Measurements from ENCODE around the gene MOSPD2. TPM values are rescaled to one million over a fixed set of nuclear protein-coding genes. Genes with fewer than 3 reads are reported as not detected.

Gene MOSPD2
- total RNA-seq, 1 experiment from 2014 or later: 6.4 TPM

DNA sequence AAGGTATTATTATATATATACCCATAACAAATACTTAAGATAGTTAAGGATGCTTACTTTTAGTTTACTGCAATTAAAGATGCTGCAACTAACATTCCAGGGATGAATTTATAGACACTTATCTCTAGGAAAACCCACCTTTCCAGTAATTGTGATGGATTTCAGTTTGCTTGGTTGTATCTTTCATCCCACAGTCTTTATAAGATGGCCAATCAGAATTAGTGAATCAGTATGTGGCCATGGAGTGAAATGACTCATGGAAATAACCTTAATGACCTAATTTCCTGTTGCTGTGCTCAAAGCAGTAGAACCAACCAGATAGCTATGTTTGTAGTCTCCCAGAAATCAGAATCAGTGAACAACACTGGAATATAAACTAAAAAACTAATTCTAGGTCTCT, 26.4 kb downstream of the MOSPD2 start:
- no peaks in the 10 kb centered on the region for H3K23me2 ChIP-seq (ENCODE audit: insufficient read length, low read depth, low read length, poor library complexity, severe bottlenecking)
- Mint-ChIP-seq H3K4me1 (no peaks in the 10 kb centered on the region), H3K36me3 (ENCODE audit: insufficient read depth in 1 of 3, low read depth in 3 of 3) (peaks cover 19 to 27% (median 26%) of the 10 kb centered on the region in 3 experiments), H3K4me3 (no peak overlapping the region), H3K27me3 (ENCODE audit: low read depth) (no peaks in the 10 kb centered on the region), H3K27ac (no peak overlapping the region; a peak in 1 of 7 replicates), H3K9me3 (peaks cover 46 to 54% of the 10 kb centered on the region in 2 experiments)
- H2BK5ac ChIP-seq (ENCODE audit: insufficient read length, low read length): no peak overlapping the region
- H3K4ac ChIP-seq (ENCODE audit: low read depth, low read length): no peak overlapping the region
- no peak overlapping the region for H3K14ac ChIP-seq (ENCODE audit: insufficient read depth, low read length)
- no peak overlapping the region for H4K91ac ChIP-seq (ENCODE audit: insufficient read length, low read depth, low read length)
- H3K79me2 ChIP-seq (ENCODE audit: insufficient read depth, low read length): no peaks in the 10 kb centered on the region
- H2BK15ac ChIP-seq (ENCODE audit: low read depth, low read length): no peak overlapping the region
- no peak overlapping the region for H3K18ac ChIP-seq (ENCODE audit: insufficient read length, low read depth, low read length)
- no peak overlapping the region for H3K9ac ChIP-seq (ENCODE audit: extremely low read depth, insufficient read length, low read length)
- no peak overlapping the region for H4K5ac ChIP-seq (ENCODE audit: insufficient read length, low read depth, low read length)
- H3K4me1 ChIP-seq (ENCODE audit: insufficient read depth, low read length): no peaks in the 10 kb centered on the region
- no peaks in the 10 kb centered on the region for H4K20me1 ChIP-seq (ENCODE audit: control insufficient read depth, insufficient read depth, insufficient read length)
- peaks cover 4% of the 10 kb centered on the region for H3K9me3 ChIP-seq (ENCODE audit: control insufficient read depth, low read depth, low read length)
- no peak overlapping the region for H2AK5ac ChIP-seq (ENCODE audit: insufficient read length, low read length)
- no peak overlapping the region for H3K23ac ChIP-seq (ENCODE audit: insufficient read length, low read depth, low read length)
- TF ChIP-seq, protein P1, sequence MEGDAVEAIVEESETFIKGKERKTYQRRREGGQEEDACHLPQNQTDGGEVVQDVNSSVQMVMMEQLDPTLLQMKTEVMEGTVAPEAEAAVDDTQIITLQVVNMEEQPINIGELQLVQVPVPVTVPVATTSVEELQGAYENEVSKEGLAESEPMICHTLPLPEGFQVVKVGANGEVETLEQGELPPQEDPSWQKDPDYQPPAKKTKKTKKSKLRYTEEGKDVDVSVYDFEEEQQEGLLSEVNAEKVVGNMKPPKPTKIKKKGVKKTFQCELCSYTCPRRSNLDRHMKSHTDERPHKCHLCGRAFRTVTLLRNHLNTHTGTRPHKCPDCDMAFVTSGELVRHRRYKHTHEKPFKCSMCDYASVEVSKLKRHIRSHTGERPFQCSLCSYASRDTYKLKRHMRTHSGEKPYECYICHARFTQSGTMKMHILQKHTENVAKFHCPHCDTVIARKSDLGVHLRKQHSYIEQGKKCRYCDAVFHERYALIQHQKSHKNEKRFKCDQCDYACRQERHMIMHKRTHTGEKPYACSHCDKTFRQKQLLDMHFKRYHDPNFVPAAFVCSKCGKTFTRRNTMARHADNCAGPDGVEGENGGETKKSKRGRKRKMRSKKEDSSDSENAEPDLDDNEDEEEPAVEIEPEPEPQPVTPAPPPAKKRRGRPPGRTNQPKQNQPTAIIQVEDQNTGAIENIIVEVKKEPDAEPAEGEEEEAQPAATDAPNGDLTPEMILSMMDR (conservative IDR thresholded peaks at IDR 0.05): no peak
- no peak overlapping the region for H2AFZ ChIP-seq (ENCODE audit: low read length)
- H3K79me1 ChIP-seq (ENCODE audit: insufficient read depth, low read depth, low read length, poor library complexity, severe bottlenecking): no peaks in the 10 kb centered on the region
- no peak overlapping the region for H2BK120ac ChIP-seq (ENCODE audit: low read depth, low read length, poor library complexity, severe bottlenecking)
- no peak overlapping the region for H3K56ac ChIP-seq (ENCODE audit: insufficient read length, low read depth, low read length)
- no peak overlapping the region for H3T11ph ChIP-seq (ENCODE audit: low read length)
- H3K4me2 ChIP-seq (ENCODE audit: insufficient read depth, insufficient read length, low read length): no peak overlapping the region
- no peak overlapping the region for H2BK12ac ChIP-seq (ENCODE audit: insufficient read length, low read depth, low read length)
- H3K27me3 ChIP-seq (ENCODE audit: insufficient read depth, low read length): no peaks in the 10 kb centered on the region
- H4K8ac ChIP-seq (replicated peaks; ENCODE audit: insufficient read length, low read depth, low read length): no peak overlapping the region
- no peak overlapping the region for H2BK20ac ChIP-seq (ENCODE audit: low read depth, low read length, poor library complexity, severe bottlenecking)
- no peak overlapping the region for H3K27ac ChIP-seq (ENCODE audit: insufficient read length, low read depth, low read length)
- no peak for DNase-seq

Measured in H9 (cell line).